GM11168 (cell line): ENCODE results near the gene CIB2.

Experiments used
- in situ Hi-C: fragments of 300-500 bp; cut with MboI; formaldehyde crosslinking; loops from one replicate; pipeline ENCODE4 v1.12.0; 2022; ENCODE audit warnings: low sequenced_read_pairs; ENCODE audit not compliant: unreplicated experiment

The CIB2 gene

GRCh38 chr15:78071383-78071782 lies 59.9 kb downstream of the CIB2 start:
- in situ Hi-C loops, result no loop called here

DNA sequence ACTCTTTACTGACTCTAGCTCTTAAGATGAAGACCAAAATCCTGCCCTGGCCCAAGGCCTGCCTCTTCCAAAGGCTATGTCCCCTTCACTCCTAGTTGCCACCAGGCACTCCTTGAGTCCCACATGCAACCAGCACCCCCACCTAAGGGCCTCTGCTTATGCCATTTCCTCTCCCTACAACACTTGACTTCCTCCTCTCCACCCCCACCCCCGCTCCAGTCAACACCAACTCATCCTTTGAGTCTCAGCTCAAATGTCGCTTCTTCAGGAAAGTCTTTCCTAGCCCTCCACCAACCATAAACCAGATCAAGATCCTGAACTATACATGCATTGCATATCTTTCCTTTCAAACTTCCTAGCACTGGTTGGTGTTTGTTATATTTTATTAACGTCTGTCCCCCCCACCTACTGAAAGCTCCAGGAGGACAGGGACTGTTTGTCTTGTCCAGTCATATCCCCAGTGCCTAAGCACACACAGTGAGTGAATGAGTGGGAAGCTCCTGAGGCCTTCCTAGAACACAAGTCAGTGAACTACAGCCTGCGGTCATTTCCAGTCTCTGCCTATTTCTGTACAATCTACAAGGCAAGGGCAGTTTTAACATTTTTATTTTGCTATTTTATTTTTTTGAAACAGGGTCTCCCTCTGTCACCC lies 61.1 kb downstream of the CIB2 start:
- in situ Hi-C loops, result no loop called here

DNA sequence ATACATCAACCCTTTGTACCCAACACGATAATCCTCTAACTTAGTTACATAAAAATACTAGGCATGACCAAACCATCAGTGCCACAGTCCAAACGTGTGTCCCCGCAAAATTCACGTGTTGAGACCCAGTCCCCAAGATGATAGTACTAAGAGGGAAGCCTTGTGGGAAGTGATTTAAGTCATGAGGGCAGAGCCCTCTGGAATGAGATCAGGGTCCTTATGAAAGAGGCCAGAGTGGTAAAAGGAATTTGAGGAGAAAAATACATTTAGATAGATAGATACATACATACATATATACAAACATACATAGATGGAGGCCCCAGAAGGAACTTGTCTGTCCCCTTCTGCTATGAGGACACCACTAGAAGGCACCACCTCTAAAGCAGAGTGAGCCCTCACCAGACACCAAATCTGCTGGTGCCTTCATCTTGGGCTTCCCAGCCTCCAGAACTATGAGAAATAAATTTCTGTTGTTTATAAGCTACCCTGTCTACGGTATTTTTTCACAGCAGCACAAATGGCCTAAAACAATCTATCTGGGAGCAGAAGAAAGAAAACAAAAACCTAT lies 61.7 kb downstream of the CIB2 start:
- in situ Hi-C loops, result no loop called here

DNA sequence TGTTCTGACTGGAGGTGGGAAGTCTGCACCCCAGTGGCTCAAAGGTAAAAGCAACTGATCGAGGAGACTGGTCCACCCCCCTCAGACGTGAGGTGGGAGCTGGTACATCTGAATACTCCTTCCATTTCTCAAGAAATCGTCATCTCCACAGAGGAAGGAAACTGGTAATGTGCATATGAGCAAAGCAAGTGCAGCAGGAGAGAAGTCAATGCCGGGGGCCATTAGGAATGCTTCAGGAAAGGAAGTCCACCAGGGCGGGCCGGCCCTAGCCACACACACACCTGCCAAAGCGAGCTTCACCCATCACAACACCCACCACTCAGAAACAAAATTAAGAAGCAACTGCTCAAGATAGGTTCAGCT lies 62.2 kb downstream of the CIB2 start:
- in situ Hi-C loops, result no loop called here

GRCh38 chr15:78067328-78068228 lies 63.7 kb downstream of the CIB2 start:
- in situ Hi-C loops, result no loop called here

DNA sequence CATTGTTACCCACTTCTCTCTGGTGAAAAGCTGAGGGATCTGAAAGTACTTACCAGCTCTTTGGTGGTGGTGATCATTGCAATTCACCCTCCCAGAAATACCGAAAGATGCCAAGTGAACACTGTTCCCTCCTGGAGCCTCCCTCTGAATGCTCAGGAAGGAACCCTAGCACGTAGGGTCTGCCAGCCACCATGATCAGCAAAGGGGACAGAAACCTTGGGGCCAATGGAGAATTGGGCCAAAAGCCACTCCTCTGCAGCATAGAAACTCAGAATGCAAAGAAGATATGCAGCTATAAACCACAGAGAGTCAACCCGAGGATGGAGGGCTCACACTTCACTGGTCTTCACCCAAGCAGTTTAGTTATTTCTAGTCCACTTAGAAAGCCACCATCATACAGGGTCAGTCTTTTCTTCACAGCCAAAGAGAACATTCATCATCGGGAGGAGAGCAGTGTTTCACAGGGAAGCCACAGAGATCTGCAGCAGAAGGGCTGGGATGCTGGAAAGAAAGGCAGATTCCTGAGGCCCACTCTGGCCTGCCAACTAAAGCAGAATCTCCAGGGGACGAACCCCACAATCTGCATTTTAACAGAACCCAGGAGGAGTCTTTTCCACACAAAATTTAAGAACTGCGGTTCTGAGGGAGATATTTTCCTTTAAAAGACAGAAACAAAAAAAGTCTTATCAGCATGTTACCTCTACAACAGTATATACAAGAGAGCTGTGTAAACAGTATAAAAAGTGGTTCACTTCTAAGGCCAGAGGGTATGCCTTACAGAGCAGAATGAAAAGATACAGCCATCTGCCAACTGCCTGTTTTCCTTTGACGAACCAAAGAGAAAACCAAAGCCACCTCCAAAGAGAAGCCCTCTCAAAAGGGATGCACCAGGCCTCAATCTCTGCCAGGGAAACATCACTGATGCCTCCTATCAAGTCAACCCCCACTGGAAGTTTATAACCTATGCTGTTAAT lies 65.0 kb downstream of the CIB2 start:
- in situ Hi-C loops, result no loop called here

DNA sequence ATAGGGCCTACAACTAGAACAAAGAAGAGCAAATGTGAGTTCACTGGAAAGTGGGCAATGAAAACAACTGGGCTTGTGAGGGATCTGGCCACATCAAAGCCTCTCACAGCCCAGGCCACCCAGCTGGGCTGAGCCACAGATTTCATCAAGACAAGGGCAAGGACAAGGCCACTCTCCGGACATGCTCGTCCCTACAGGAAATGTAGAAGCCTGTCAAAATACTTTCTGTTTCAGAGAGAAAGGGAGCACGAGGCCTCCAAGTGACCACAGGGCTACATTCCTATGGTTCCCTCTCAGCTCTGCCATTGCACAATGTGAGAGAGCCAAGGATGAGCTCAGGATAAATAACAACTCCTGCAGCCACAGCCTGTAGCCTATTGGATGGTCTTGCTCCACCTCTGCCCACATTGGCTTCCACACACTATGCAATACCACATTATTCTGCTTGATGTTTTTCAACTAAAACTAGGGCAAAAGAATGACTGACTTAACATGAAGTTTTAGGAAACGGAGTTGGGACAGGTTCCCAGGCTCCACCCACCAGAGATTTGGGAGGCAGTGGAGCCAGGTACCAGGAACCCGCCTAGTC lies 65.9 kb downstream of the CIB2 start:
- in situ Hi-C loops, result no loop called here

GRCh38 chr15:78064544-78064943 lies 66.7 kb downstream of the CIB2 start:
- in situ Hi-C loops, result no loop called here

GRCh38 chr15:78063970-78064385 lies 67.3 kb downstream of the CIB2 start:
- in situ Hi-C loops, result no loop called here

DNA sequence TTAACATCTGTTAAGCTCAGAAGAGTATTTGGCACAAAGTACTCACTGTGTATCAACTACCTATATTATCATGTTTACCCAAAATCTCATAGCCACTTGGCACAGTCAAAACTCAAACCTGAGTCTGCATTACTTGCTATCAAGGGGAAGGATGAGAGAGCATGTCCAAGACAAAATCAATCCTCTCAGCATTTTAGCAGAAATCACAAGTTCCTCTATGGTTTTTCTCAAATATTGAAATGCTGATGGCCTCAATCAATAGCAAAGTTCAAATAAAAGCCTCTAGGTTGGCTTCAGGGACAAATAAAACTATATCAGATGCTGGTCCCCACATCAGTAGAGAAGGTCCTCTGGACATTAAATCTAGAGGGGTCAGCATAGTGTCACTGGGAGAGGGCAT lies 68.0 kb downstream of the CIB2 start:
- in situ Hi-C loops, result no loop called here

DNA sequence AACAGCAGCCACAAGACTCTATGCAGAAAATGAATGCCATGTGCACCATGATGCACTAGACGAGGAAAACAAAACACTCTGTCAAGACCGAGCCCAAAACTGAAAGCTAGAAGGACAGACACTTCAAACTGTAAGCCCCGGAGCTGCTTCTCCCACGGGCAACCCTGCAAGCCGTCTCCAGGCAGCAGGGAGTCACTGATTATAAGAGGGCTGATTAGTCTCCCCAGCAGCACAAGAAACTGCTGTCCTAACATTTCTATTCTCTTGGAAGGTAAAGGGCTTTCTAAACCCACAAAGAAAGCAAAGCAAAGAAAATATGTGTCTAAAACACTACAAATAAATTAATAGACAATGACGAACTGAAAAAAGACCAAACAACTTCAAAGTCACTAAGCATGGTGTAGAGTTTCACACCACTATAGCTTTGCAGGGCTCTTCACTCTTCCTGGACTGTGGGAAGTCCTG lies 69.2 kb downstream of the CIB2 start:
- in situ Hi-C loops, result no loop called here

DNA sequence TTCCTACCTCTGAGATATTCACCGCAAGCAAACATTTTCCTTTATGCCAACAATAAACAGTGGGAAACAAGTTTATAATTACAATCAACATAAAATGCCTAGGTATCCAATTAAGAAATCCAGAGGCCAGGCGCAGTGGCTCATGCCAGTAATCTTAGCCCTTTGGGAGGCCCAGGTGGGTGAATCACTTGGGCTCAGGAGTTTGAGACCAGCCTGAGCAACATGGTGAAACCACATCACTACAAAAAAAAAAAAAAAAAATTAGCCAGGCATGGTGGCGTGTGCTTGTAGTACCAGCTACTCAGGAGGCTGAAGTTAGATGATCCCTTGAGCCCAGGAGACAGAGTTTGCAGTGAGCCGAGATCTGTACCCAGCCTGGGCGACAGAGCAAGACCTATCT lies 71.0 kb downstream of the CIB2 start:
- in situ Hi-C loops, result no loop called here

DNA sequence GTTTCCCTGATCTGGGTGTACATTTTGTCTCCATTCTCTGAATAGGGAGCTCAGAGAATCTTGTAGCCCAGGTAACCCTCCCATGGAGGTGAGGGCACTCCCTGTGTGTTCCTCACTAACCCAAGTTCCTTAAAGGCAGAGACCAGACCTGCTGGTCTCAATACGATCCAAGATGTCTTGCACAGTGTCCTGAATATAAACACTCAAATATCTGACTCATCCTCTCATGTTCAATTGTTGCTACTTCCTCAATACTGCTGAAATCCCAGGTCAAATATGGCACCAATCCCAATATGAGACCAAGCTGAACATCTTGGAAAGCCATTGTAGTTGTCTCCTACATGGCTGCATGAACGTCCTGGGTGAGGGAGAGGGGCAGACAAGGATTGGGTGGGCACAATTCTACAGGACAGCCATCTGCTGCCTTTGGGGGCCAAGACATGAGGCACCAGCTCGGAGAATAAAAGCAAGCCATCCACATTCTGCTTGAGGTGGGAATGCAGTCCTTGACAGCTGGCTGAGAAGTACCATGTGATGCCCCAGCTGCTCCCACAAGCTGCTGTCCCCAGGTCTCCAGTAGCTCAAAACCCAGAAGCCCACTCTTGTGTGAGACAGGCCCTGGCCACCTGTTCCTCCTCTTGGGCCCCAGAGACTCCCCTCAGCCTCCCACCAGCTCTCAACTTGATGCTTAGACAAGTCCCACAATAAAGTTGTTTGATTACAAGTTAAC lies 72.0 kb downstream of the CIB2 start:
- in situ Hi-C loops, result no loop called here

GRCh38 chr15:78058401-78058935 lies 72.8 kb downstream of the CIB2 start:
- in situ Hi-C loops, result no loop called here

DNA sequence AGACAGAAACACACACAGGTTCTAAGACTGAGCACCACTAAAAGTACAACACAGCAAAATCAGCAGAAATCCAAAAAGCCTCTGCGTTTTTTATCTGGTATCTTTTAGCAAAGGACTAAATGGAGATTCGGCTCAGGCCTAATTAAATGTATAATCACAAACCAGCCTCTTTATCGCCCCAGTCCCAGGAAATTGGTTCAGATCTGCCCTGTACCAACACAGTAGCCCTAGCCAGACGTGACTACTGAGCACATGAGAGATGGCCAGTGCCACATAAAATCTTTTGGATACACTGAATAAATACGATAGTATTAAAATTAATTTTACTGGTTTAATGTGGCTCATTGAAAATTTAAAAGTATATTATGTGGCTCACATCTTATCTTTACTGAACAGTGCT lies 73.4 kb downstream of the CIB2 start:
- in situ Hi-C loops, result no loop called here

- in situ Hi-C loops, result no loop called here
Measured at GRCh38 chr15:78056714-78057269, 74.5 kb downstream of the CIB2 start.

DNA sequence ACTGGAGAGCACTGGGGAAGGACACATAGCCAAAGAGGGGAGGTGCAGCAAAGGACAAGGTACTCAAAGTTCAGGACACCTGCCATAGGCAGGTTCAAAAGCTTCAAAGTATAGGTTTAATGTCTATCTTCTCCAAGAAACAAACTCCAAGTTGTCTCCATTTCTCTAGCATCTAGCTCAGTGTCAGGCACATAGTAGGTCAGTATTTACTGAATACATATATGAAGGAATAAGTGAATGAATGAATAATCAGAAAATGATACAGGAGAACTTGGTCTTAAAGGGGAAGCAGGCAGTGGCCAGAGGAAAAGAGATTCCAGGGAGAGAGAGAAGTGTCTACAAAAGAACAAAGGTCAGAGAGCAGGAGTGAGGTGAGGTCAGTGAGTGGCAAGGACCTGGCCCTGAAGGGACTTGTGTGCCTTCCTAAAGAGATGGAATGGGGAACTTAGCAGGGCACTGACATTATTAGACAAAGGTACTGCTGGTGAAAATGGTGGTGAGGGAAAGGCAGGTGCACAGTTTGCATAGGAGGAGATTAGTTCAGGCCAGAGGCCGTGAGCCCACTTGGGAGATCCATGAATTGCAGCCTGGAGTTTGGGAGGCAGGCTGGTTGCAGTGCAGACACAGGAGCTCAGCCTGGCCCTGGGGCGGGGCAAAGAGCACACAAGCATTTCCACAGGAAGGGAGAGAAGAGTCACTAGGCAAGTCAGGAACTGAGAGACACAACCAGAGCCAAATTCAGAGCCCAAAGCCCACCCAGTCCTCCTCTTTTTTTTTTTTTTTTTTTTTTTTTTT lies 75.1 kb downstream of the CIB2 start:
- in situ Hi-C loops, result no loop called here

DNA sequence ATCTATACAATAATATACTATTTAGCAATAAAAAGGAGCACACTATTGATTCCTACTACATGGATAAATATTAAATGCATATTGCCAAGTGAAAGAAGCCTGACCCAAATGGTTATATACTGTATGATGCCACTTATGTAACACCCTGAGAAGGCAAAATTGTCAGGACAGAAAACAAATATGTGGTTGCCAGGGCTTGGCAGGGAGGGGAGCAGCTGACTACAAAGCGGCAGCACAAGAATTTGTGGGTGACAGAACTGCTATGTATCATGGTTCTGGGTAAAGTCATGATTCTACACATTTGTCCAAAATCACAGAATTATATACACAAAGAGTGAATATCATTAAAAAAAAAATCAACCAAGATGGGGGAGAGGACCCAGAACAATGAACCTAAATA lies 76.3 kb downstream of the CIB2 start:
- in situ Hi-C loops, result no loop called here
